ENCODE measurements around the gene PRKN. TPM values are rescaled to one million over a fixed set of nuclear protein-coding genes. Genes with fewer than 3 reads are reported as not detected.

The PRKN gene
- total and polyA plus RNA-seq, 2 donors (not counting 3 experiments of a cell fraction or from before 2014, with no cell fraction given) = 0.06 TPM; not detected in 1

GRCh38 chr6:162389343-162390085 is 338.1 kb downstream of the PRKN start:
- Histone ChIP-seq H3K27me3 (ENCODE audit: control insufficient read depth in 2 of 2, insufficient read depth in 2 of 2, low read length in 2 of 2) (no peaks in the 10 kb centered on the region), H3K9ac (replicated peaks; ENCODE audit: extremely low read depth, insufficient read depth, low read length) (no peak overlapping the region), H3K79me2 (ENCODE audit: control insufficient read depth, insufficient read depth, low read length) (no peaks in the 10 kb centered on the region), H3K27ac (ENCODE audit: insufficient read depth, low read depth, low read length) (no peak overlapping the region), H3K9me3 (replicated peaks; ENCODE audit: control insufficient read depth, insufficient read depth, low read length) (no peaks in the 10 kb centered on the region), H2AFZ (ENCODE audit: low read depth, low read length) (no peak overlapping the region), H3K9me1 (replicated peaks; ENCODE audit: control insufficient read depth, extremely low read depth, insufficient read depth, low read length) (no peaks in the 10 kb centered on the region), H4K20me1 (replicated peaks; ENCODE audit: control insufficient read depth, extremely low read depth, insufficient read depth, low read length) (no peaks in the 10 kb centered on the region), H3K4me1 (ENCODE audit: control insufficient read depth, extremely low read depth, insufficient read depth, low read length) (no peaks in the 10 kb centered on the region), H3K4me3 (replicated peaks in 1 of 3; ENCODE audit: insufficient read depth in 1 of 3, low read depth in 1 of 3, low read length in 3 of 3) (no peak overlapping the region), H3K4me2 (ENCODE audit: insufficient read depth, low read length) (no peak overlapping the region), H3K36me3 (ENCODE audit: control insufficient read depth in 2 of 2, extremely low read depth in 1 of 2, insufficient read depth in 2 of 2, low read length in 2 of 2) (no peaks in the 10 kb centered on the region)
- dilution Hi-C loops (cut with MboI; ENCODE audit: extremely low pct_ligation_motif_present, low sequenced_read_pairs) (no loop called here), intact Hi-C loops (cut with micrococcal nuclease) (no loop called here)
- ChIA-PET CTCF (no interaction called here), POLR2A (no interaction called here)
- DNase-seq (ENCODE audit: low read depth, low spot score) (no peak), FAIRE-seq (no peak)
- no TSS peak for BruUV-seq (replicated peaks)
- TF ChIP-seq CTCF (IDR thresholded peaks at IDR 0.05; ENCODE audit: extremely low read depth in 1 of 2, insufficient read depth in 1 of 2, low read depth in 1 of 2, low read length in 2 of 2) (no peak), POLR2A (IDR thresholded peaks at IDR 0.05; ENCODE audit: low read depth, low read length) (no peak), MAX (IDR thresholded peaks at IDR 0.05; ENCODE audit: insufficient read depth, insufficient read length) (no peak), EZH2 (IDR thresholded peaks at IDR 0.05; ENCODE audit: borderline replicate concordance, low read depth, low read length, severe bottlenecking) (no peak), FOS (IDR thresholded peaks at IDR 0.05; ENCODE audit: borderline replicate concordance, insufficient read depth, low read length) (no peak), JUN (IDR thresholded peaks at IDR 0.05; ENCODE audit: borderline replicate concordance, insufficient read depth, insufficient read length, low read depth) (no peak), POLR2AphosphoS5 (IDR thresholded peaks at IDR 0.05; ENCODE audit: insufficient read depth, low read depth, low read length) (no peak), MYC (IDR thresholded peaks at IDR 0.05; ENCODE audit: low read depth, low read length) (no peak), GATA2 (IDR thresholded peaks at IDR 0.05; ENCODE audit: insufficient read depth, insufficient read length, low read depth, low read length) (no peak)

Measured in endothelial cell of umbilical vein (primary cell).